GM21390 (cell line): ENCODE measurements around the gene S1PR1.

Experiments used
- ATAC-seq: cut with Tn5 transposase; IDR thresholded peaks from one replicate; pipeline ENCODE4 v1.9.1; 2021; ENCODE audit not compliant: unreplicated experiment

The S1PR1 gene

GRCh38 chr1:101245246-101245927, 8.6 kb downstream of the S1PR1 start:
- no peak for ATAC-seq

GRCh38 chr1:101247404-101248287, 10.8 kb downstream of the S1PR1 start:
- ATAC-seq: peak; percentile 90

- no peak for ATAC-seq
Measured at GRCh38 chr1:101250222-101250621, 13.4 kb downstream of the S1PR1 start.

- ATAC-seq: no peak
Measured at GRCh38 chr1:101250656-101251272, 13.9 kb downstream of the S1PR1 start.

- ATAC-seq: no peak
Measured at GRCh38 chr1:101251504-101251903, 14.7 kb downstream of the S1PR1 start.

GRCh38 chr1:101253976-101254674, 17.3 kb downstream of the S1PR1 start:
- ATAC-seq: no peak

- peak; percentile 86 for ATAC-seq
Measured at GRCh38 chr1:101257500-101258325, 20.9 kb downstream of the S1PR1 start.

GRCh38 chr1:101259744-101260148, 22.9 kb downstream of the S1PR1 start:
- ATAC-seq: no peak

- ATAC-seq: no peak
Measured at GRCh38 chr1:101260556-101261350, 23.9 kb downstream of the S1PR1 start.

GRCh38 chr1:101261623-101262022, 24.8 kb downstream of the S1PR1 start:
- no peak for ATAC-seq

- ATAC-seq: no peak
Measured at GRCh38 chr1:101262060-101262459, 25.2 kb downstream of the S1PR1 start.

- ATAC-seq: no peak
Measured at GRCh38 chr1:101262630-101263348, 26.0 kb downstream of the S1PR1 start.

- ATAC-seq: no peak
Measured at GRCh38 chr1:101264697-101265096, 27.9 kb downstream of the S1PR1 start.

- no peak for ATAC-seq
Measured at GRCh38 chr1:101265684-101266083, 28.9 kb downstream of the S1PR1 start.

- ATAC-seq: no peak
Measured at GRCh38 chr1:101267082-101267481, 30.3 kb downstream of the S1PR1 start.

- no peak for ATAC-seq
Measured at GRCh38 chr1:101268893-101269292, 32.1 kb downstream of the S1PR1 start.

GRCh38 chr1:101275672-101276071, 38.9 kb downstream of the S1PR1 start:
- ATAC-seq: no peak

GRCh38 chr1:101276818-101277217, 40.0 kb downstream of the S1PR1 start:
- no peak for ATAC-seq

GRCh38 chr1:101278238-101278637, 41.4 kb downstream of the S1PR1 start:
- no peak for ATAC-seq
